Measurements from ENCODE around the gene ZNF492. TPM values are rescaled to one million over a fixed set of nuclear protein-coding genes. Genes with fewer than 3 reads are reported as not detected.

Gene ZNF492
- total and polyA plus RNA-seq, 10 of the 15 experiments (the other 5 are each of a cell fraction or from before 2014, with no cell fraction given) = not detected

DNA sequence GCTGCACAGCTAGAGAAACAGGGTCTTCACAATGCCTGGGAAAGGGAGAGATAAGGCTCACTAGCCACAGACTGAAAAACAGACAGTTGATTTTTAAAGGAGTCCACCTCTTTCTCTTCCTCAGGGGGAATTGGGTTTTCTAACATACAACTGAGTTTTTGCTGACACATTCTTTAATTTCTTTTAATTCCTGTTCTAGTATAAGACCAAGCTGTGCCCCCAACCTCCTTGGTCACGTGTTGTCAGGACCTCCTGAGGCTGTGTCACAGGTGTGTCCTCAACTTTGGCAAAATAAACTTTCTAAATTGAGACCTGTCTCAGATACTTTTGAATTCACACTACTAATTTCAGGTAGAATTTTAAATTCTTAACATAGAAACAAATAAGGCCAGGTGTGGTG, 12.1 kb upstream of the ZNF492 start:
- H3K9me3 ChIP-seq (replicated peaks; ENCODE audit: control insufficient read depth, insufficient read depth, low read length) = no peaks in the 10 kb centered on the region; the same call in 1 of the 3 replicates
- H3K4me1 ChIP-seq (ENCODE audit: control insufficient read depth, insufficient read depth, low read length) = no peaks in the 10 kb centered on the region
- no peak overlapping the region for H3K4me3 ChIP-seq
- no peaks in the 10 kb centered on the region for H3K36me3 ChIP-seq (ENCODE audit: control insufficient read depth in 2 of 2, insufficient read depth in 2 of 2, low read length in 1 of 2)
- no peaks in the 10 kb centered on the region for H3K27me3 ChIP-seq (replicated peaks in 1 of 2; ENCODE audit: control insufficient read depth in 2 of 2, insufficient read depth in 2 of 2, low read length in 1 of 2)
- ATAC-seq (no peak), DNase-seq (ENCODE audit: low read depth, low spot score) (no peak), FAIRE-seq (no peak)
- no peak overlapping the region for H3K9ac ChIP-seq (ENCODE audit: control insufficient read depth, insufficient read depth, low read length)
- H3K79me2 ChIP-seq (ENCODE audit: control insufficient read depth, insufficient read depth, low read length) = no peaks in the 10 kb centered on the region
- in situ Hi-C loops (cut with MboI) (no loop called here), intact Hi-C loops (cut with micrococcal nuclease; ENCODE audit: unreplicated experiment) (no loop called here)
- no peak for TF ChIP-seq IRF4 (IDR thresholded peaks at IDR 0.05; ENCODE audit: low read depth, low read length)
- TF ChIP-seq, protein P1, sequence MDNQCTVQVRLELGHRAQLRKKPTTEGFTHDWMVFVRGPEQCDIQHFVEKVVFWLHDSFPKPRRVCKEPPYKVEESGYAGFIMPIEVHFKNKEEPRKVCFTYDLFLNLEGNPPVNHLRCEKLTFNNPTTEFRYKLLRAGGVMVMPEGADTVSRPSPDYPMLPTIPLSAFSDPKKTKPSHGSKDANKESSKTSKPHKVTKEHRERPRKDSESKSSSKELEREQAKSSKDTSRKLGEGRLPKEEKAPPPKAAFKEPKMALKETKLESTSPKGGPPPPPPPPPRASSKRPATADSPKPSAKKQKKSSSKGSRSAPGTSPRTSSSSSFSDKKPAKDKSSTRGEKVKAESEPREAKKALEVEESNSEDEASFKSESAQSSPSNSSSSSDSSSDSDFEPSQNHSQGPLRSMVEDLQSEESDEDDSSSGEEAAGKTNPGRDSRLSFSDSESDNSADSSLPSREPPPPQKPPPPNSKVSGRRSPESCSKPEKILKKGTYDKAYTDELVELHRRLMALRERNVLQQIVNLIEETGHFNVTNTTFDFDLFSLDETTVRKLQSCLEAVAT (IDR thresholded peaks at IDR 0.05) = no peak
- no peak for TF ChIP-seq CBX3 (IDR thresholded peaks at IDR 0.05; ENCODE audit: borderline replicate concordance, low read depth)
- TF ChIP-seq, protein P2, sequence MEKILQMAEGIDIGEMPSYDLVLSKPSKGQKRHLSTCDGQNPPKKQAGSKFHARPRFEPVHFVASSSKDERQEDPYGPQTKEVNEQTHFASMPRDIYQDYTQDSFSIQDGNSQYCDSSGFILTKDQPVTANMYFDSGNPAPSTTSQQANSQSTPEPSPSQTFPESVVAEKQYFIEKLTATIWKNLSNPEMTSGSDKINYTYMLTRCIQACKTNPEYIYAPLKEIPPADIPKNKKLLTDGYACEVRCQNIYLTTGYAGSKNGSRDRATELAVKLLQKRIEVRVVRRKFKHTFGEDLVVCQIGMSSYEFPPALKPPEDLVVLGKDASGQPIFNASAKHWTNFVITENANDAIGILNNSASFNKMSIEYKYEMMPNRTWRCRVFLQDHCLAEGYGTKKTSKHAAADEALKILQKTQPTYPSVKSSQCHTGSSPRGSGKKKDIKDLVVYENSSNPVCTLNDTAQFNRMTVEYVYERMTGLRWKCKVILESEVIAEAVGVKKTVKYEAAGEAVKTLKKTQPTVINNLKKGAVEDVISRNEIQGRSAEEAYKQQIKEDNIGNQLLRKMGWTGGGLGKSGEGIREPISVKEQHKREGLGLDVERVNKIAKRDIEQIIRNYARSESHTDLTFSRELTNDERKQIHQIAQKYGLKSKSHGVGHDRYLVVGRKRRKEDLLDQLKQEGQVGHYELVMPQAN (conservative IDR thresholded peaks at IDR 0.05) = no peak
- TF ChIP-seq, protein P3, sequence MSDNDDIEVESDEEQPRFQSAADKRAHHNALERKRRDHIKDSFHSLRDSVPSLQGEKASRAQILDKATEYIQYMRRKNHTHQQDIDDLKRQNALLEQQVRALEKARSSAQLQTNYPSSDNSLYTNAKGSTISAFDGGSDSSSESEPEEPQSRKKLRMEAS (IDR thresholded peaks at IDR 0.05; ENCODE audit: low read depth, low read length) = no peak
- TF ChIP-seq, protein P4, sequence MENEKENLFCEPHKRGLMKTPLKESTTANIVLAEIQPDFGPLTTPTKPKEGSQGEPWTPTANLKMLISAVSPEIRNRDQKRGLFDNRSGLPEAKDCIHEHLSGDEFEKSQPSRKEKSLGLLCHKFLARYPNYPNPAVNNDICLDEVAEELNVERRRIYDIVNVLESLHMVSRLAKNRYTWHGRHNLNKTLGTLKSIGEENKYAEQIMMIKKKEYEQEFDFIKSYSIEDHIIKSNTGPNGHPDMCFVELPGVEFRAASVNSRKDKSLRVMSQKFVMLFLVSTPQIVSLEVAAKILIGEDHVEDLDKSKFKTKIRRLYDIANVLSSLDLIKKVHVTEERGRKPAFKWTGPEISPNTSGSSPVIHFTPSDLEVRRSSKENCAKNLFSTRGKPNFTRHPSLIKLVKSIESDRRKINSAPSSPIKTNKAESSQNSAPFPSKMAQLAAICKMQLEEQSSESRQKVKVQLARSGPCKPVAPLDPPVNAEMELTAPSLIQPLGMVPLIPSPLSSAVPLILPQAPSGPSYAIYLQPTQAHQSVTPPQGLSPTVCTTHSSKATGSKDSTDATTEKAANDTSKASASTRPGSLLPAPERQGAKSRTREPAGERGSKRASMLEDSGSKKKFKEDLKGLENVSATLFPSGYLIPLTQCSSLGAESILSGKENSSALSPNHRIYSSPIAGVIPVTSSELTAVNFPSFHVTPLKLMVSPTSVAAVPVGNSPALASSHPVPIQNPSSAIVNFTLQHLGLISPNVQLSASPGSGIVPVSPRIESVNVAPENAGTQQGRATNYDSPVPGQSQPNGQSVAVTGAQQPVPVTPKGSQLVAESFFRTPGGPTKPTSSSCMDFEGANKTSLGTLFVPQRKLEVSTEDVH (IDR thresholded peaks at IDR 0.05; ENCODE audit: low read depth, partially characterized antibody) = no peak
- TF ChIP-seq SMARCA5 (IDR thresholded peaks at IDR 0.05) = no peak
- TF ChIP-seq, protein P5, sequence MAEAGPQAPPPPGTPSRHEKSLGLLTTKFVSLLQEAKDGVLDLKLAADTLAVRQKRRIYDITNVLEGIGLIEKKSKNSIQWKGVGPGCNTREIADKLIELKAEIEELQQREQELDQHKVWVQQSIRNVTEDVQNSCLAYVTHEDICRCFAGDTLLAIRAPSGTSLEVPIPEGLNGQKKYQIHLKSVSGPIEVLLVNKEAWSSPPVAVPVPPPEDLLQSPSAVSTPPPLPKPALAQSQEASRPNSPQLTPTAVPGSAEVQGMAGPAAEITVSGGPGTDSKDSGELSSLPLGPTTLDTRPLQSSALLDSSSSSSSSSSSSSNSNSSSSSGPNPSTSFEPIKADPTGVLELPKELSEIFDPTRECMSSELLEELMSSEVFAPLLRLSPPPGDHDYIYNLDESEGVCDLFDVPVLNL (IDR thresholded peaks at IDR 0.05; ENCODE audit: low read depth, low read length) = no peak
- TF ChIP-seq SRF (IDR thresholded peaks at IDR 0.05; ENCODE audit: low read depth in 2 of 2, low read length in 2 of 2) = no peak
- no peak for TF ChIP-seq RELA (IDR thresholded peaks at IDR 0.05; ENCODE audit: borderline replicate concordance, partially characterized antibody)
- no peak for TF ChIP-seq WRNIP1 (IDR thresholded peaks at IDR 0.05; ENCODE audit: borderline replicate concordance, low read depth, low read length)
- ChIA-PET RAD21 (ENCODE audit: unreplicated experiment) (no interaction called here), POLR2A (no interaction called here), SMC1A (ENCODE audit: uncharacterized antibody, unreplicated experiment) (no interaction called here), CTCF (no interaction called here)
- no peak overlapping the region for H2AFZ ChIP-seq (ENCODE audit: control insufficient read depth, low read depth, low read length)
- WGBS (ENCODE audit: insufficient coverage, insufficient replicate concordance, low lambda C conversion rate, missing lambda C conversion rate) = 0% methylated on average over 1 of the region's 1 CpG
- no peaks in the 10 kb centered on the region for H4K20me1 ChIP-seq (ENCODE audit: control insufficient read depth, insufficient read depth)
- H3K27ac ChIP-seq (ENCODE audit: control insufficient read depth, insufficient read depth) = no peak overlapping the region
- H3K4me2 ChIP-seq (ENCODE audit: control insufficient read depth, insufficient read depth) = no peak overlapping the region
- no TSS peak for BruUV-seq (replicated peaks)
